HL-60/S4 (cell line): ENCODE measurements around the gene TIMM22.

Experiments
- in situ Hi-C: fragments of 300-500 bp; cut with MboI; formaldehyde crosslinking; loops from 2 replicates; pipeline ENCODE4 v1.14.3; 2022; ENCODE audit warnings: low sequenced_read_pairs

Gene TIMM22

GRCh38 chr17:1050996-1051925 is 54.3 kb downstream of the TIMM22 start:
- in situ Hi-C loops: no loop called here
